ENCODE data around the gene ISCA1. TPM values are rescaled to one million over a fixed set of nuclear protein-coding genes. Genes with fewer than 3 reads are reported as not detected.

ISCA1 gene
- total RNA-seq, 1 donor from 2014 or later = 94.2 TPM

- DNase-seq = no peak
These were observed 2.9 kb upstream of the ISCA1 start for GRCh38 chr9:86285261-86285660.

- peak; percentile 62 for DNase-seq
These were observed 719 bp upstream of the ISCA1 start for GRCh38 chr9:86282979-86283535.

GRCh38 chr9:86281593-86282076 is 703 bp downstream of the ISCA1 start:
- DNase-seq = no peak

GRCh38 chr9:86280580-86280979 is 1.8 kb downstream of the ISCA1 start:
- no peak for DNase-seq

- DNase-seq = no peak
These were observed 2.5 kb downstream of the ISCA1 start for GRCh38 chr9:86279839-86280238.

GRCh38 chr9:86277072-86277471 is 5.3 kb downstream of the ISCA1 start:
- no peak for DNase-seq

GRCh38 chr9:86275962-86276361 is 6.4 kb downstream of the ISCA1 start:
- DNase-seq = no peak

GRCh38 chr9:86274821-86275643 is 7.3 kb downstream of the ISCA1 start:
- DNase-seq = no peak

- DNase-seq = no peak
These were observed 10.1 kb downstream of the ISCA1 start for GRCh38 chr9:86272221-86272620.

- no peak for DNase-seq
These were observed 18.5 kb downstream of the ISCA1 start for GRCh38 chr9:86263876-86264275.

GRCh38 chr9:86262492-86262891 is 19.8 kb downstream of the ISCA1 start:
- no peak for DNase-seq

GRCh38 chr9:86259557-86259956 is 22.8 kb downstream of the ISCA1 start, which contains the start of gene C9orf153:
TSS of gene C9orf153 (minus strand) at chr9:86259657. CDS start at chr9:86229603, 30,054 bp downstream.
- DNase-seq = no peak

- DNase-seq = no peak
These were observed 24.9 kb downstream of the ISCA1 start for GRCh38 chr9:86257391-86257790.

GRCh38 chr9:86256653-86257052 is 25.7 kb downstream of the ISCA1 start:
- DNase-seq = no peak

- no peak for DNase-seq
These were observed 28.8 kb downstream of the ISCA1 start for GRCh38 chr9:86253577-86253976.

- DNase-seq = no peak
These were observed 29.5 kb downstream of the ISCA1 start for GRCh38 chr9:86252870-86253269.

- no peak for DNase-seq
These were observed 32.2 kb downstream of the ISCA1 start for GRCh38 chr9:86250123-86250522.

- DNase-seq = no peak
These were observed 33.6 kb downstream of the ISCA1 start for GRCh38 chr9:86248746-86249145.

GRCh38 chr9:86246752-86247161 is 35.6 kb downstream of the ISCA1 start:
- no peak for DNase-seq

GRCh38 chr9:86242071-86242470 is 40.3 kb downstream of the ISCA1 start:
- no peak for DNase-seq

GRCh38 chr9:86241216-86241615 is 41.1 kb downstream of the ISCA1 start:
- no peak for DNase-seq

- no peak for DNase-seq
These were observed 43.2 kb downstream of the ISCA1 start for GRCh38 chr9:86238861-86239770.

GRCh38 chr9:86230858-86231257 is 51.5 kb downstream of the ISCA1 start:
- no peak for DNase-seq

Data from occipital lobe (tissue), 2 donors.